SIG-M5 treated with dmso at 0.1 percent for 504 hours (cell line): ENCODE results near the gene KSR2.

Experiments
- DNase-seq: peaks from one replicate; lab custom pipeline; 2025; ENCODE audit not compliant: unreplicated experiment; lab: John Stamatoyannopoulos, UW

Gene KSR2

DNA sequence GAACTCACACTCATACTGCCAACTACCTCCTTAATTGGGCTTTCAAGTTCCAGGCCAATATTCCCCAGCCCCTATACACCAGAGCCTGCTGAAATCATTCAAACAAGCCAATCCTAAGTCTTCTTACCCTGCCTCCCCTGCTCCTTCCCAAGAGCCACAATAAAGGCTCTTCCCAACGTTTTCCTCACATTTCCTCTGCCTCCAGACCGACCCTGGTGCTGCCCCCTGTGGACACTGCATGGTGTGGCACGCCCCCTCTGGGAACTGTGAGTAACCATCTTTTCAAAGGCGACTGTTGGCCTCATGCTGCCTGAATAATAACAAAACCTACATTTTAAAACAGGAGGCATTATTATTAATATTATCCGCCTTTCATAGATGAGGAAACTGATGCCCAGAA is 495.8 kb downstream of the KSR2 start:
- no peak for DNase-seq

DNA sequence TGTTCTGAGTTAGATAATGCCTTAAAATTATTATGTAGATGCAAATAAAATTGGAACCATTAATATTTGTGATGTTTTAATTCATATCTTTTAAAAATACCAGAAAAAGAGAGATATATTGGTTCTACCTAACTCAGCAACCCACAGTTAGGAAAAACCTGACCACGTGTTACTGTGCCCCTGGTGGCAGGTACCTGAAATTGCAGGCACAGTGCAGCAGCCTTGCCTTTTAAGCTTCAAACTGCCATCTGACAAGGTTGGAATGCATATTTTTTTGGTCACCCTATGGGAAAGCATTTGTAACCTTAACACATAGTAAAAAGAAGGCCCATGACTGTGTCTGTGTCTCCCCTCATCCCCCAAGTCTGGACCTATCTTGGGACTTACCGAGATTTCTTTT is 498.0 kb downstream of the KSR2 start:
- no peak for DNase-seq

DNA sequence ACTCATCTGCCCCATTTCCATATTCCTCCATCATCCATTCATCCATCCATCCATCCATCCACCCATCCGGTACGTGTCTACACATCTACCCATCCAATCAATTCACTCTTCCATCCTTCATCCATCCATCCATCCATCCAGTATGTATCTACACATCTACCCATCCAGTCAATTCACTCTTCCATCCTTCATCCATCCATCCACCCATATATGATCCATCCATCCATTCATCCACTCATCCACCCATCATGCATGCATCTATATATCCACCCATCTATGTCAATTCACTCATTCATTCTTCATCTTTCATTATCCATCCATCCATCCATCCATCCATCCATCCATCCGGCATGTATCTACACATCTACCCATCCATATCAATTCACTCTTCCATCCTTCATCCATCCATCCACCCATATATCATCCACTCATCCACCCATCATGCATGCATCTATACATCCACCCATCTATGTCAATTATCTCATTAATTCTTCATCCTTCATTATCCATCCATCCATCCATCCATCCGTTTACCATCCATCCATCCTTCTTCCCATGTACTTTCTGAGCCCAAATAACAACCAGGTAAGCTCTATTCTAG is 498.8 kb downstream of the KSR2 start:
- no peak for DNase-seq

DNA sequence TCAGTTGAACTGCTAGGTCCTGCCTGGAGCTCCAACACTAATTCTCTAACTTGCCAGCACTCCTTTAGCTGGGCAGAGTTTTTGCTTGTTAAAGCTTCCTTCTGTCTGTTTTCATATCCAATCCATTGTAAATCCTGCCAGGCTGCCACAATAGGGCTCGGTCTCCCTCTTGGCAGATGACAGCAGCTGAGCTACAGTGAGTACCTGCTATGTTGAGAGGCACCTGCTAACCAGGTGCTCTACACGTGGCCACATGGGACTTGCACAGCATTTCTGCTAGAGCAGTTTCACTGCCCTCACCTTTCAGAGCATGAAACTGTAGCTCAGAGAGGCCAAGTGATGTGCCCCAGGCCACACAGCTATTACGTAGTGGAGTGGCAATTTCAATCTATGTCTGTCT is 500.8 kb downstream of the KSR2 start:
- no peak for DNase-seq

DNA sequence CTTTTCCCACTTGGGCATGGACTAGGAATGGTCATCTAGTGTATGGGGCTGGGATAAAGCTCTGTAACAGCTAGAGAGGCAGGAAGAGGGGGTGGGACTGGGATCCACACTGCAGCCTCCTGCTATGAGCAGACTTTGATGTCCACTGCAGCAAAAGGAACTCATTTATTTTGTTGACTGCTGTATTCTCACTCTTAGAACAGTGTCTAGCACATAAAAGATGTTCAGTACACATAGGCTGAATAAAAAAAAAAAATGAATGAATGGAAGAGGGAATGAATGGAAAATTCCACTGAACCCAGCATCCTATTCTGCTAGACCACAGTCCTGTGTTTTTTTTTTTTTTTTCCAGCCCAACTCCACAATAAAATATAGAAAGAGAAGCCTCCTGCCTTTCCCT is 501.2 kb downstream of the KSR2 start:
- DNase-seq: no peak

DNA sequence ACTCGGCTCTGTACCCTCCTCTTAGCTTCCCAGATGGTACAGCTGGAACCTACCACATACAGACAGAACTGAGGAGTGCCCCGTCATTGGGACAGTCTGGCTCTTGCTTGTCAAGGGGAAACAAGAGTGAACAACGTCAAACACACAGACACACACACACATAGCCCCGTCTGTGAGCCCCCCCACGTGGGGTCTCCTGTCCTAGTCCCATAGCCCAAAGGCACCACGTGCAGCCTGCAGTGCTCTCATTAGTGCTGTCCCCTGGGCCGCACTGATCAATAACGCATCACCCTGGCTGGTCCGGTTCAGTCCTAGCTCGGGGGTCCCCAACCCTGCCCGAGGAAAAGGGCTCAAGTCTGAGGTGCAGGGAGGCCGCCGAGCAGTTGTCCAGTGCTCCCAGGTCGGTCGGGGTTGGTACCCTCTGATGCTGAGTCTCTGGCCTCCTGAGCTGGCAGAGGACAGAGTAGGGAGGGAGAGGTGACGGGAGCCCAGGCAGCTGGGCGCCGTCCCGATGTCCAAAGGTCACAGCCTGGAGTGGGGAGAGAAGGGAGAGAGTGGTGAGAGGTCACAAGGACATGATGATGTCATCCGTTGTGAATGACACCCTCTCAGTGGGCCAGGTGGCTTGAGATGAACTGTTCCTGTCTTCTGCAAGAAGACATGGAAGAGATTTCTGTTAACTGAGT is 502.0 kb downstream of the KSR2 start:
- DNase-seq: no peak

DNA sequence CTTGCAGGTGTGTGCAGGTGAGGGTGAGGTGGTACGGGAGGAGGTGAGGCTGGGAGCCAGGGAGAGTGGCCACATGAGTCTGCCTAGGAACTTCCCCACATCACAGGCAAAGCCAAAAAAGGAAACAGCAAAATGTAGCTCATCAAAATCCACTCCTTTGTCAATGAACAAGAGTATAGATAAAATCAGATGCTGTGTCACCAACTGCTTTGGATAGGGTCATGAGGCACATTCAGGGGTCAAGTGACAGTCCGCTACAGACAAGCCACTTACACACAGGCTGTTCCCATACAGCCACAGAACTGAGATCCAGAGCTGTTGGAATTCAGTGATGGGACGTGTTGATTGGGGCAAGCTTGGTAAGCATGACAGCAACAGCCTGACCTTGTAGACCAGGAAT is 507.1 kb downstream of the KSR2 start:
- DNase-seq: no peak

DNA sequence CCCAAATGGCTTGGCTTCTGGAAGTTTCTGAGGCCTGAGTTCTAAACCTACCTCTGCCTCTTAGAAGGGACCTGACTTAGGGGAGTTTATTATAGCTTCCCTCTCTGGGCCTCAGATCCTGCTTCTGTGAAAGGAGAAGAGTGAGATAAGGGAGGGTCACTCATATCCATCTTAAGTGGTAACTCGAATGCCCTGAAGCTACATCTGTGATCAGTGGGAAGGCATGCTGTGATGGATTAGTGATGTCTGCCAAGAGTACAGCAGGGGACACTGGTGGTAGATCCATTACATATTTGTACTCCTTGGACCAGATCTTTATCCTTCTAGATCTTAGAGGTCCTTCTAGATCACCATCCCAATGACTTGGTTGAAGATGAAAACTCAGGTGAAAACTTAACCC is 509.6 kb downstream of the KSR2 start:
- DNase-seq: no peak

DNA sequence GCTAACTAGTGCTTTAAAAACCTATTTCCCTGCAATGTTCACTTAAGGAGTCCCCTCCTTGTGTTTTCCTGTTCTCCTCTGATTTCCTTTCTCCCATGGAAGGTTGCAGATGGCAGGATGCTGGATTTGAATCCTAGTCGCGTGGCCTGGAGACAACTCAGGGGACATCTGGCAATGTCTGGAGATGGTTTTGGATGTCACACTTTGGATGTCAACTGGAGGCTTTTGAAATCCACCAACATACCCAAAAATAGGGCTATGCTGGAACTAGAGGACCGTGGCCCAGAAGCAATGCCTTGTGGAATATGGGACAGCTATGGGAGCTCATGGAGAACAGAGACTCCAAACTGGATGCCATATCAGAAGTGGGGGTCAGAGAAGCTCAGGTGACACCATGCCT is 511.6 kb downstream of the KSR2 start:
- DNase-seq: no peak

DNA sequence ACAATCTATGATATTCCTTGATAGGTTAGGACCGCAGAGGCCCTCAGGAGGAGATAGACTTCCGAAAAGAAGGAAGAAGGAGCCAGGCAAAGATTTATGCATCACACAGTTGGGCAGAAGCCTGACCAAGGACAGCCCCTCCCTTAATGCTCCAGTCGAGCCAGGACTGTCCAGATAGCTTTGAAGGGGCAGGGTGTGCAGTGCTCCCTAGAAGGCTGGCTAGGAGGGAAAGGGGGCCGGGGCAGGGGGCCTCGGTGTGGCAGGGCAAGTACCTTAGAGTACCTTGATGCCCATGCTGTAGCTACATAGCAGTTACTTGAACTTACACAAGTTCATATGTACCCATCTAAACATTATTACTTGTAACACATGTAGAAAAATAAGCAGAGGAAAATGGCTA is 512.7 kb downstream of the KSR2 start:
- DNase-seq: no peak

DNA sequence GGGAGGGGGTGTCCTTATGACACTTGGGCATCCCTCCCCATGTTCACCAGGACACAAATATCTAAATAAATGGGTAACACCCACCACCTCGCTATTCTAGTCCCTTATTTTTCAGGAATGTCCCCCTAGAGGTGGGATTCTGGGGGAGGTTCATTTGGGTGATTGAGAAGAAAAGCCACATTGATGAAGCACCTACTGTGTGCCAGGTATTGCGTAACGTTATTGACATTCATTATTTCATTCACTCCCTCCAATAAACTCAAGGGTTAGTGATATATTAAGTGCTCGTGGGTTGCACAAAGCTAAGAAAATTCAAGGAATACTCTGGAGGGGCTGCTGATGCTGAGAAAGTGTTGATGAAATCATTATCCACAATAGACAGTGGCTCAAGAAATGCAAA is 514.8 kb downstream of the KSR2 start:
- no peak for DNase-seq

DNA sequence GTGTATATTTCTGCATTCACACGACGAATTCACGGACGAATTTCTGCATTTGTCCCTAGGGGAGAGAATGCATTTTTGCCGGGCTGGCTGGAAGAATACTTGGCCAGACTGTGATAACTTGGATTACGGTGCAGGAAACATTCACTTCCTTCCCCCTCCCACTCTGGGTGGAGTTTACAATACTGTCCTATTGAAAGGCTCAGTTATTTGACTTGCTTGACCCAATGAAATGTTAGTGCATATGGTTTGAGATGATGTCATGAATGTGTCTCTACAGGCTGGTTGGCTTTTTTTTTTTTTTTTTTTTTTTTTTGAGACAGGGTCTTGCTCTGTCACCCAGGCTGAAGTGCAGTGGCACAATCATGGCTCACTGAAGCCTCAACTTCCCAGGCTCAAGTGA is 516.7 kb downstream of the KSR2 start:
- no peak for DNase-seq

DNA sequence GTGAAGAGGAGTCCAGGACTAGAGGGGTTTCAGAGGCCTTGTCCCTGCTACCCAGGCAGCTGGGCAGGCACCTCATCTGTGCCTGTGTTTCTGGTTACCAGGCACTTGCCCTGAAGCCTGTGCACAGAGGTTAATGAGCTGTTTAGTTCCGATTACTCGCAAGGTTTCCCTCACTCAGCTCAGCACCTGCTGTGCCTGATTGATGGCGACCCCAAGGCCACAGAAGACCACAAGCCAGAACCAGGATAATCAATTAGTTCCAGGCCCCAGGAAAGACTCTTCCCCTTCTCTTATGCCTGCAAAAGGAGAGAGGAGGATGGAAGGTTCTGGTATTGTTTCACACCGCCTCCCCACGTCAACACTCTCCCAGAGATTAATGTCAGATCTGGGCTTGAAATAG is 518.6 kb downstream of the KSR2 start:
- no peak for DNase-seq

DNA sequence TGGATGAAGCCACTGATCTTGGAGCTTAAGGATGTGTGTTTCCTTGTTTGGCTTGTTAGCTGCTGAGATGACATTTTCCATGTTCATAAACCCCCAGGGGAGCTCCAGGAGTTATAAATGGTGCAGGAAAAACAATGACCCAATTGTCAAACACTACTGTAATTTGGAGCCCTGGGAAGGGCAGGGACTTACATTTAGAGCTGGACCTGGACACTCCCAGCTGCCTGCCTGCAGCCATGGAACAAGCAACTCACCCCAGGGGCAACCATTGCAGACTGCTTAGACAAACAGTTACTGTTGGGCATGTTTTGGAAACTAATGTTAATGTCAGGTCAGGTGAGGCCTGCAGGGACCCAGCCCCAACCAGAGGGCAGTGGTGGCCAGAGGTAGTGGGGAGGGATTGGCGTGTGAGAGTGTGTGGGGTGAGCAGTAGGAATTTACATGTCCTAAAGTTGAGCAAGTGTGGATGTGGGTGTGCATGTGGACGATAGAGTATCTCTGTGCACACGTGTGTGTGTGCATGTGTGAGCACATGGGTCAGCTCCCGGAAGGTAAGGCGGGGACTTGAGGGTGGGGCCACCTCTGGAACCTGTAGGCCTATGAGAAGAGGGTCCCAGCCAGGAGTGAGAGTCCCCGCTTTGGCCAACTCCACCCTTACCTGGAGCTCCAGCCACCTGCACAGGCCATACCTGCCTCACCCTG is 521.0 kb downstream of the KSR2 start:
- DNase-seq: no peak

DNA sequence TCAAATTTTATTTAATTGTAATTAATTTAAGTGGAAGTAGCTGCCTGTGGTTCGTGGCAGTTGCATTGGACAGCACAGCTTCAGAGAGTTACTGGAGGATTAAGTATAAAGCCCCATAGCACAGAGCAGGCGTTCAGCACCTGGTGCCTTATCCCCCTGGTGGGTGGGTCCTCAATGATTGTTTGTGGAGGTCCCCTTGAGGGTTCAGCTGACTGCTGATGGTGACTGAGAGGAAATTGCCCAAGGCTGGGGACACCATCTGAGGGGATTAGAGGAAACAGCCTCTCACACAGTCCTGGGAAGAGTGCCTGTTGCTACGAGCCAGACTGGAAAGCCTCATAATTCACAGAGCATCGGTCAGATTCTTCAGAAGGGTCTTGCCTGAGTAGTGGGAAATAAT is 524.0 kb downstream of the KSR2 start:
- no peak for DNase-seq

DNA sequence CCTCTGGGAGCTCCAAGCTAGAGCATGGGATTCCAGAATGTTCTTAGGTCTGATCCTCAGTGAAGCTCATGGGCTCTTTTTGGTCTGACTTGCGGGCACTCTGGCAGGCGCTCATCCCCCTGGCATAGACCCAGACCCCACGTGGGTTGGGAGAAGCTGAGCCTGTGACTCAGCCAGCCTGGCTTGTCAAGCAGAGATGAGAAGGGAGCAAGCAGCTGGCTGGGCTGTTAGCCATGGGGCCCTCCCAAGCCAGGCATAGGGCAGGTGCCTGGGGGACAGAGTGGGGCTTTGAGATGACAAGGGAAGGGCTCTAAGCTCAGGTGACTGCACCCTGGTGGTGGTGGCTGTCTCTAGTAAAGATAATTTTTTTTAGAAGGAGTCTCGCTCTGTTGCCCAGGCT is 527.0 kb downstream of the KSR2 start:
- no peak for DNase-seq

DNA sequence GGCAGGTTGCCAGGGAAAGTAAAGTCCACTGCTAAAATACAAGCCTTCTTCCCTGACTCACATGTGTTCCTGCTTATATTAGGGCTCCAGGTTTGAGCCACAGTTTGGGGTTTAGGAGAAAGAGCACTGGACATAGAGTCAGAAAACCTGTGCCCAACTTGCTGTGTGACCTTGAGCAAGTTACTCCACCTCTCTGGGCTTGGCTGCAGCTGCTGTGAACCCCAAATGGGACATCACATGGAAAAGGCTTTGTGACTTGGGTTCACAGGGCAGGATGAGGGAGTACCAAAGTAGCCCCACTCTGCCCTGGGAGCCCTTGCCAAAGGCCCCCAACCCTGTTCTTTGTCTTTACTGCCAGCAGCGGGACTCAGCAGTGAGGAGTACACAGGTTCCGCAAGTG is 528.4 kb downstream of the KSR2 start:
- no peak for DNase-seq

DNA sequence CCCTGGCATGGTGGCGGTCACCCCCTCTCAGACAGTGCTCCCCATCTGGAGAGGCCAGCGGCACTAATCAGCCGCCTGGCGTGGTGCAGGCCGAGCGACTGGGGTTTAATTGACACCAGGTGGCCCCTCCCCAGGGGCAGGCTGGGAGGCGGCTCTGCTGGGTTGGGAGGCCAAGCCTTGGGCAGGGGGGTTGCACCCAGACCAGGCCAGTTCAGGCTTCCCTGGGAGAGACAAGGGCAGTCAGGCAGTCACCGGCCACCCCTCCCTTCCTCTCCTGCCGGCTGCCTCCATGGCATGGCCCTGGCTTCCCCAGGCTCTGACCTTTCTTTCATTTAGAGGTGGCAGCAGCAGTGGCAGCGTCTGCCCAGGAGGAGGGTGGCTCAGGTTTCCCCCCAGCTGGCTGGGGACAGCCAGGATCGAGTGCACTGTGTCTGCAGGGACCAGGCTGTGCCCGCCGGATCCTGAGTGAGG is 529.2 kb downstream of the KSR2 start:
- no peak for DNase-seq

DNA sequence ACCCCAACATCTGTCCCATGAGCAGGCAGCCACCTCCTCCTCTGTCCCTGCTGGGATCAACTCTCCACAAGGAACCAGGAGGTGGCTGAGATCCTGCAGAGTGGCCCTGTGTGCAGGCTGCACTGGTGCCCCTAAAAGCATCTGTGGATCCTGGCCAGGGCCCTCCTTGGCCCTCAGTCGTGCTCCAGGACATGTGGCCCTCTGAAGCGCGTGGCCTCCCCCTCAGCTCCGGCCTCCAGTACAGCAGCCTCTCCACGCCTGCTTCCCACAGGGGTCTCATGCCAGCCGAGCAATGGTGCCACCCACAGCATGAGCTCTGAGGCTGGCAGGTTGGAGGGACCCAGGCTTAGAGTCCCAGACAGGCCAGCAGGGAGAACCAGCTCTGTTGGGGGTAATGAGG is 530.0 kb downstream of the KSR2 start:
- DNase-seq: no peak

DNA sequence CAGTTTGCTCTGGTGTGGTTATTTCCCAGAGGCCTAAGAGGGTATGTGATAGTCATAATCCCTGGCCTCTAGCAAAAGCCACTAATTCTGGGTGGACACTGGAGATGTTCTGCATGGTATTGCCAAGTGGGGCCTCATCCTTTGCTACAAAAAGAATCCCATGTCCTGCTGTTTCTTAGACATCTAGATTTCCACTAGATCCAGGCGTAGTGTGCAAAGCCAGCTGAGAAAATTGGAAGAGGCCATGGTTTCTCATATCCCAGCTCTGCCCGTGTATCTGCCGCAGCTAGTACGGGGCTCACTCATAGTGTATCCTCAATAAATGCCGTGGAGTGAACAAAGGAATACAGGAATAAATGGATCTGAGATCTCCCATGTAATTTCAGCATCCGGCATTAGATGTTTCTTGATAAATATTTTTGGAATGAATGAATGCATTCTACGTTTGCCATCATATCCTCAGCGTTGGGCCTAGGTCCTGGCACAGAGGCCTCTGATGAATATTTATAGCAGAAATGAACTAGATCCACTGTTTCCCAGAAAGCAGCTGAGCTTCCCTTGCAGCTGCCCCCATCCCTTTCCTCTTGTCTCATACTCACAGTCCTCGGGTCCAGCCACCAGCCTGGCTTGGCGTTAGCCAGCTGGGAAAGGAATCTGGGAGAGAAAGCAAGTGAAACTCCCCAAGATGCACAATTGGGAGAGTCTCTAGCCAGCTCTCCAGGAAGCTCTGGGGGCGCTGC is 531.1 kb downstream of the KSR2 start:
- no peak for DNase-seq

DNA sequence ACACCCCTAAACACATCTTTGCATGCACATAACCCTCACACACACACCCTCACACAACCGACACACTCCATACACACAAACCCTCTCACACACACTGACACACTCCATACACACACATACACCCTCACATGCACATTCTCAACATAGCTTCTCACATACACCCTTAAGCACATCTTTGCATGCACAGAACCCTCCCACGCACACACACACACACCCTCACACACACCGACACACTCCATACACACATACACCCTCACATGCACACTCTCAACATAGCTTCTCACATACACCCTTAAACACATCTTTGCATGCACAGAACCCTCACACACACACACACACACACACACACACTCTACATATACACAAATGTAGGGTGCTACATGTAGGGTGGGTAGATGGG is 534.9 kb downstream of the KSR2 start:
- no peak for DNase-seq

DNA sequence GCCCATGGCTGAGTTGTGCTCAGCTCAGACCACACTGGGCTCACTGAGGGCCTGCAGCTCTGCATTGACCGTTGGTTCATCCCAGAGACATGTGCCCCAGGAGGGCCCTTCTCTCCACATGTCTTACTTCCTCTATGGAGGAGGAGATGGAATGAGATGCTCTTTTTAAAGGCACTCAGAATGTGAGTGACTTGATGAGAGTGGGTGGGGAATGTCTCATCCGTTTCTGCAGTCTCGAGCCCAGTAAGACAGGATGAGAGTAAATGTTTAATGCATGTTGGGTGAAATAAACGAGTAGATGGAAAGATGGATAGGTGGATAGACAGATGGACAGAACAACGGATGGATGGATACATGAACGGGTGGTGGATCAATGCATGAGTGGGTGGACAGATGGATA is 538.5 kb downstream of the KSR2 start:
- no peak for DNase-seq
